ENCODE measurements around the gene ILKAP. TPM values are rescaled to one million over a fixed set of nuclear protein-coding genes. Genes with fewer than 3 reads are reported as not detected.
"Not testable (repeated sequence)": the region's sequence is repeated elsewhere in the genome, so short reads cannot be mapped to it uniquely, and the experiment has no call there.

The ILKAP gene
- polyA plus RNA-seq, 3 donors = 23.2 to 44.2 (median 29.3) TPM

GRCh38 chr2:238171575-238172187, 31.8 kb downstream of the ILKAP start:
- H3K4me2 ChIP-seq (replicated peaks; ENCODE audit: extremely low read depth, low read length, poor library complexity, severe bottlenecking) = no peak overlapping the region
- no peak for DNase-seq
- no peaks in the 10 kb centered on the region for H3K27me3 ChIP-seq (ENCODE audit: control insufficient read depth in 2 of 2, insufficient read depth in 2 of 2, low read length in 2 of 2)
- H3K9me3 Mint-ChIP-seq = no peaks in the 10 kb centered on the region
- peaks cover 0 to 3% (median 1%) of the 10 kb centered on the region in 3 donors for H3K27me3 Mint-ChIP-seq (ENCODE audit: low read depth in 3 of 3)
- H3K4me3 Mint-ChIP-seq = no peak overlapping the region
- no peaks in the 10 kb centered on the region for H3K9me3 ChIP-seq (replicated peaks in 1 of 2; ENCODE audit: control insufficient read depth in 1 of 2, insufficient read depth in 1 of 2, low read length in 2 of 2)
- WGBS (ENCODE audit: insufficient coverage) = 94% methylated on average over 3 of the region's 9 CpGs
- H3K4me1 Mint-ChIP-seq = peaks cover 7% of the 10 kb centered on the region
- no peak overlapping the region for H3K9ac ChIP-seq (ENCODE audit: insufficient read depth, low read length, poor library complexity, severe bottlenecking)
- no peak overlapping the region for H2AFZ ChIP-seq (ENCODE audit: insufficient read depth, low read depth, low read length, poor library complexity, severe bottlenecking)
- H3K36me3 Mint-ChIP-seq = peaks cover 82 to 94% of the 10 kb centered on the region in 2 donors
- H3K4me3 ChIP-seq (replicated peaks in 1 of 3; ENCODE audit: low read depth in 2 of 3, low read length in 3 of 3) = no peak overlapping the region
- TF ChIP-seq, protein P1, sequence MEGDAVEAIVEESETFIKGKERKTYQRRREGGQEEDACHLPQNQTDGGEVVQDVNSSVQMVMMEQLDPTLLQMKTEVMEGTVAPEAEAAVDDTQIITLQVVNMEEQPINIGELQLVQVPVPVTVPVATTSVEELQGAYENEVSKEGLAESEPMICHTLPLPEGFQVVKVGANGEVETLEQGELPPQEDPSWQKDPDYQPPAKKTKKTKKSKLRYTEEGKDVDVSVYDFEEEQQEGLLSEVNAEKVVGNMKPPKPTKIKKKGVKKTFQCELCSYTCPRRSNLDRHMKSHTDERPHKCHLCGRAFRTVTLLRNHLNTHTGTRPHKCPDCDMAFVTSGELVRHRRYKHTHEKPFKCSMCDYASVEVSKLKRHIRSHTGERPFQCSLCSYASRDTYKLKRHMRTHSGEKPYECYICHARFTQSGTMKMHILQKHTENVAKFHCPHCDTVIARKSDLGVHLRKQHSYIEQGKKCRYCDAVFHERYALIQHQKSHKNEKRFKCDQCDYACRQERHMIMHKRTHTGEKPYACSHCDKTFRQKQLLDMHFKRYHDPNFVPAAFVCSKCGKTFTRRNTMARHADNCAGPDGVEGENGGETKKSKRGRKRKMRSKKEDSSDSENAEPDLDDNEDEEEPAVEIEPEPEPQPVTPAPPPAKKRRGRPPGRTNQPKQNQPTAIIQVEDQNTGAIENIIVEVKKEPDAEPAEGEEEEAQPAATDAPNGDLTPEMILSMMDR (IDR thresholded peaks at IDR 0.05) = no peak
- H3K79me2 ChIP-seq (ENCODE audit: insufficient read depth, low read length) = no peaks in the 10 kb centered on the region
- intact Hi-C loops (cut with micrococcal nuclease) = no loop called here
- H3K27ac Mint-ChIP-seq = no peak overlapping the region
- no peaks in the 10 kb centered on the region for H4K20me1 ChIP-seq (ENCODE audit: insufficient read depth, low read length)
- H3K36me3 ChIP-seq (replicated peaks in 1 of 2; ENCODE audit: control insufficient read depth in 1 of 2, insufficient read depth in 2 of 2, low read length in 2 of 2) = peaks cover 74 to 91% of the 10 kb centered on the region in 2 donors
- H3K27ac ChIP-seq (ENCODE audit: low read depth in 1 of 2, low read length in 2 of 2) = no peak overlapping the region
- H3K4me1 ChIP-seq (ENCODE audit: control insufficient read depth in 1 of 2, insufficient read depth in 2 of 2, low read length in 2 of 2) = no peaks in the 10 kb centered on the region

DNA sequence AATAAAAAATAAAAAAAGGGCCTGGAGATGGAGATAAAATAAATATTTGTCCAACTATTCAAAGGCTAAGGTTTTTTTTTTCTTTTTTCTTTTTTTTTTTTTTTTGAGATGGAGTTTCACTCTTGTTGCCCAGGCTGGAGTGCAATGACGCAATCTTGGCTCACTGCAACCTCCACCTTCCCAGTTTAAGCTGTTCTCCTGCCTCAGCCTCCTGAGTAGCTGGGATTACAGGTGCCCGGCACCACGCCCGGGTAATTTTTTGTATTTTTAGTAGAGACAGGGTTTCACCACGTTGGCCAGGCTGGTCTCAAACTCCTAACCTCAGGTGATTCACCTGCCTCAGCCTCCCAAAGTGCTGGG, 32.4 kb downstream of the ILKAP start:
- H4K20me1 ChIP-seq (ENCODE audit: insufficient read depth, low read length); H3K27me3 ChIP-seq (ENCODE audit: control insufficient read depth in 2 of 2, insufficient read depth in 2 of 2, low read length in 2 of 2); H3K9me3 ChIP-seq (replicated peaks in 1 of 2; ENCODE audit: control insufficient read depth in 1 of 2, insufficient read depth in 1 of 2, low read length in 2 of 2); H3K4me2 ChIP-seq (replicated peaks; ENCODE audit: extremely low read depth, low read length, poor library complexity, severe bottlenecking); H2AFZ ChIP-seq (ENCODE audit: insufficient read depth, low read depth, low read length, poor library complexity, severe bottlenecking); DNase-seq; H3K4me3 ChIP-seq (replicated peaks in 1 of 3; ENCODE audit: low read depth in 2 of 3, low read length in 3 of 3); intact Hi-C loops (cut with micrococcal nuclease); H3K9ac ChIP-seq (ENCODE audit: insufficient read depth, low read length, poor library complexity, severe bottlenecking); H3K27me3 Mint-ChIP-seq (ENCODE audit: low read depth in 3 of 3); H3K4me1 ChIP-seq (ENCODE audit: control insufficient read depth in 1 of 2, insufficient read depth in 2 of 2, low read length in 2 of 2); H3K9me3 Mint-ChIP-seq; H3K79me2 ChIP-seq (ENCODE audit: insufficient read depth, low read length); H3K4me1 Mint-ChIP-seq; H3K4me3 Mint-ChIP-seq; H3K27ac ChIP-seq (ENCODE audit: low read depth in 1 of 2, low read length in 2 of 2): not testable (repeated sequence)
- H3K27ac Mint-ChIP-seq = peak overlapping the region in 1 of 7 donors; percentile 56
- 100% methylated on average over 1 of the region's 5 CpGs for WGBS (ENCODE audit: insufficient coverage)
- peaks cover 70 to 85% of the 10 kb centered on the region in 2 donors for H3K36me3 ChIP-seq (replicated peaks in 1 of 2; ENCODE audit: control insufficient read depth in 1 of 2, insufficient read depth in 2 of 2, low read length in 2 of 2)
- H3K36me3 Mint-ChIP-seq = peaks cover 77 to 88% of the 10 kb centered on the region in 2 donors

Data from CD14-positive monocyte (primary cell).